GM21390 (cell line): ENCODE results near the gene CARM1.
"Not testable (repeated sequence)": the region's sequence is repeated elsewhere in the genome, so short reads cannot be mapped to it uniquely, and the experiment has no call there.

Experiments used
- ATAC-seq: cut with Tn5 transposase; IDR thresholded peaks from one replicate; pipeline ENCODE4 v1.9.1; 2021; ENCODE audit not compliant: unreplicated experiment

The CARM1 gene

DNA sequence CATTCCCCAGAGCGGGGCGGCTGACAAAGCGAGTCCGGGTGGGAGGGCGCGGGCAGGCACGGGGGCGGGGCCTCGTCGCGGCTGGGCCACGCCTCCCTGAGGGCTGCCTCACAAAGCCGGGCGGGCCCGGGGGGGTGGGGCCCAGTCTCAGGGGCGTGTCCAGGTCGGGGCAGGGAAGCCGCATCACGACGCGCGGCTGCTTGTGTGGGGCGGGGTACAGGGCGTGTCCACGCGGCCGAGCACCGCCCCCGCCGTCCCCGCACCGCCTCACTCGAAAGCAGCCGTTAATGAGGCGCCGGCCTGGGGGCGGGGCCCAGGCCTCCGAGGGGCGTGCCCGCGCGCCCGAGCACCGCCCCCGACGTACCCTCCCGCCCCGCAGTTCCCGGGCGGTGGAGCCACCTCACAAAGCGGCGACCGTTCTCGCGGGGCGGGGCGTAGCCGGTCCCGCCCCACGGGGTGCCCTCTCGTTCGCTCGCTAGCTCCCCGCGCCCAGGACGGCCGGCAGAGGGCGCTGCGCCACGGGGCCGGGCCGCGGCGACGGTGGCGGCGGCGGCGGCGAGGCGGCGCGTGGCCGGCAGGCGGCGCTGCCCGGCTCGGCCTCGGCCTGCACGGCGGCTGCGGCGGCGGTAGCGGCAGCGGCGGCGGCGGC, at the start of gene CARM1:
Gene CARM1, plus strand, starts transcription at position 599 of the 649 bp plus-strand sequence. CDS start 150 bp downstream, outside the sequence.
- peak; percentile 68 for ATAC-seq

DNA sequence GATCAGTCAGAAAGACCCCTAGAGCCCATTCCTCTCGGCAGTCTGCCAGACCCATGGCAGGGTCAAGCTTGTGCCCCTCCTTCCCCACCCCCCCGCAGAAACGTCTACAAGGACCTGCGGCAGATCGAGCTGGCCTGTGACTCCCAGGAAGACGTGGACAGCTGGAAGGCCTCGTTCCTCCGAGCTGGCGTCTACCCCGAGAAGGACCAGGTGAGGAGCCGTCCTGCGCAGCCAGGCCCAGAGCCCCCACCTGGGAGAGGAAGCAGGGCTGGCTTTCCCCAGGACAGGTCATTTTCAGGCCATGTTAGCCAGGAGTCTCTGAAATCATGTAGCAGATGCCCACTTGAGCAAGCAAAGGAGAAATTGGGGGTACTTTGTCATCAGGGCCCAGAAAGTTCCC, 47.7 kb upstream of the CARM1 start:
- ATAC-seq = no peak

DNA sequence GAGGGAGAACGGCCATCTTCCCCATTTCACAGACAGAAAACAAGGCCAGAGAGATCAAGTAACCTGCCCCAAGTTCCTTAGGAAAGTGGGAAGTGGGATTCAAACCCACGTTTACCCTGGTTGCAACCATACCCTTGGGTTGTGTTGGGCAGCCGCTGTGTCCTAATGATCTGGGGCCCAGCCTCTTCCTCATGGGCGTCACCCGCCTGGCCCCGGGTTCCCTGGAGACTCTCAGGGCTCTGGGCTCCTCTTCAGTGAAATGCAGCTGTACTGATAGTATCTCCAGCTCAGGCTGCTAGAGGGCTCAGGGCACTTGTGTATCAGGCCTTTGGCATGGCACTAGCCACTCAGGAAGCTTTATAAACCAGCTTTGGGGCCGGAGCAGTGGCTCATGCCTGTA, 45.1 kb upstream of the CARM1 start:
- no peak for ATAC-seq

DNA sequence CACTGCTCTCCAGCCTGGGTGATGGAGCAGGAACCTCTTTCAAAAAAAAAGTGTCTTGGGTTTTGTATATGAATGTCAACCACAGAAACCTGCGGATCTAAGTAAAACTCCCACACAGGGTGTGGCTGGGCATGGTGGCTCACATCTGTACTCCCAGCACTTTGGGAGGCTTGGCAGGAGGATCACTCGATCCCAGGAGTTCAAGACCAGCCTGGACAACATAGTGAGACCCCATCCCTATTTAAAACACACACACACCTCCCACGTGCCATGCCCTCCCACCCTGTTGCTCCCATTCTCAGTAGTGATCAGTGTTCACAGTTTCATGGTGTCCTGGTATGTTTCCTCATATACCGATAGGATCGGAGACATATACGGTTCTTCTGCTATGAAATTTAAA, 44.5 kb upstream of the CARM1 start:
- no peak for ATAC-seq

DNA sequence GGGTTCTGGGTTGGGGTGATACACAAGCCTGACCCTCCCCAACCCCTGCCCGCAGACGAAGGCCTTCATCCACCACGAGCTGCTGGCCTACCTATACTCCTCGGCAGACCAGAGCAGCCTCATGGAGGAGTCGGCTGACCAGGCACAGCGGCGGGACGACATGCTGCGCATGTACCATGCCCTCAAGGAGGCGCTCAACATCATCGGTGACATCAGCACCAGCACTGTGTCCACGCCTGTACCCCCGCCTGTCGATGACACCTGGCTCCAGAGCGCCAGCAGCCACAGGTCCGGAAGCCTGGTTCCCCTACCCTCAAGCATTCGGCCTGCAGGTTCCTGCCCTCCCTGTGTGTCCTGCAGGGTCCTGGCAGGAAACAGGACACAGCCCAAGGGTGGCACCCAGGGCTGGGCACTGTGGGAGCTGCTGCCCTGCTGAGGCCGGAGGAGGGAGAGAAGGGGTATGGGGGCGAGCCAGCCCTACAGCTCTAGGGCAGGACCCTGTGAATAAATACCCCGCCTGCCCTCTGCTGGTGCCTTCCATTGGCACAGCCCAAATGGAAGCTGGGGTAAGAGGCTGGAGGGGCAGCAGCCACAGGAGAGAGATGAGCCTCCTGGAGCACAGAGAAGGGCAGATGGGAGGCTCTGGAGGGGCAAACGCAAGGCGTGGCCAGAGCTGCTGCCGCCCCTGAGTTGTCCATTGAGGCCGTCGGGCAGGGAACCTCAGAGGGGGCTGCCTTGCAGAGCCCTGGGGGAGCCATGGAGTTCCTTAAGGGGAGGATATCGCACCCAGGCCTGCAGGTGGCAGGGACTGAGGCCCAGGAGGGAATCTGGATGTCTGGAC, 42.2 kb upstream of the CARM1 start:
- ATAC-seq = no peak

DNA sequence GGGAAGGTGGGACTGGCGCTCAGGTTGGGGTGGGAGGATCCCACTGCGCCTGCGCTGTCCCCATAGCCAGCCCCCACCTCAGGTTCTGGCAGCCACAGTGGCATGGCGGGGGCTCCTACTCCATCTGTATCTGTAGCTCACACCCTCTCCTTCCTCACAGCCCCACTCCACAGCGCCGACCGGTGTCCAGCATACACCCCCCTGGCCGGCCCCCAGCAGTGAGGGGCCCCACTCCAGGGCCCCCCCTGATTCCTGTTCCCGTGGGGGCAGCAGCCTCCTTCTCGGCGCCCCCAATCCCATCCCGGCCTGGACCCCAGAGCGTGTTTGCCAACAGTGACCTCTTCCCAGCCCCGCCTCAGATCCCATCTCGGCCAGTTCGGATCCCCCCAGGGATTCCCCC, 41.4 kb upstream of the CARM1 start:
- ATAC-seq = no peak

DNA sequence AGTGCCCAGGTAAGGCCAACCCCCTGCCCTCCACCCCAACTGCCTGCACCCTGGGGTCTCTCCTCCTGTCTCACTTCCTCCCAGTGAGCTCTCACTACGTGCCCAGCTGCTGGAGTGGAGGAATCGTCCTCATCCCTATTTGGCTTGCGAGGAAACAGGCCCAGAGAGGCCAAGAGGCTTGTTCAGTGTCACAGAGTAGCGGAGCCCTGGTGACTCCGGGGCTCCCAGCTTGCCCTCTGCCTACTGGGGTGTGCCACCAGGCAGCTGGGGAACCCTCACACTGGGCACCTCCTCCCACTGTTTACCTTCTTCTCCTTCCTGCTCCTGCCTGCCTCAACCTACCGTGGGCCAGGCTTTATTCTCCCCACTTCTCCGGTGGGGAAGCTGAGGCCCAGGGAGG, 41.0 kb upstream of the CARM1 start:
- ATAC-seq = no peak

DNA sequence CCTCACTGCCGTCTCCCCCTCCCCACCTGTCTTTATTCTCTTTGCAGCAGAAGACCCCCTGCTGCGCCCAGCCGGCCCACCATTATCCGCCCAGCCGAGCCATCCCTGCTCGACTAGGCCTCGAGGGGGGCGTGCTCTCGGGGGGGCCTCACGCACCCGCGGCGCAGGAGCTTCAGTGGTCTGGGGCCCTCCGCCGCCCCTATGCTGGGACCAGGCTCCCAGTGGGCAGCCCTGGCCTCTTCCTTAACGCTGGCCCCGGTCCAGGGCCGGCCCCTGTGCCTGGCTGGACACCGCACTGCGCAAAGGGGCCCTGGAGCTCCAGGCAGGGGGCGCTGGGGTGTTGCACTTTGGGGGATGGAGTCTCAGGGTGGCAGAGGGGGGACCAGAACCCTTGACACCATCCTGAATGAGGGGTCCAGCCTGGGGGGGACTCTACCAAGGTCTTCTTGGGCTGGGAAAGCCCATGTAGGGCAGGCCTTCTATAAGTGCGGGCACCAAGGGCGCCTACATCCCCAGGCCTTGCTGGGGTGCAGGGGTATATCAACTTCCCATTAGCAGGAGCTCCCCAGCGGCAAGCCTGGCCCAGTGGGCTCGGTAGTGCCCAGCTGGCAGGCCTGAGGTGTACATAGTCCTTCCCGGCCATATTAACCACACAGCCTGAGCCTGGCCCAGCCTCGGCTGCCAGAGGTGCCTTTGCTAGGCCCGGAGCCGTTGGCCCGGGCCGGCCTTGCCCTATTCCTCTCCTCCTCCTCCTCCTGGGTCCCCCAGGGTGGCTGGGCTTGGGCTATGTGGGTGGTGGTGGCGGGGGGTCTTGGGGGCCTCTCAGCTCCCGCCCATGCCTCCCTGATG, 40.2 kb upstream of the CARM1 start:
- ATAC-seq = no peak

DNA sequence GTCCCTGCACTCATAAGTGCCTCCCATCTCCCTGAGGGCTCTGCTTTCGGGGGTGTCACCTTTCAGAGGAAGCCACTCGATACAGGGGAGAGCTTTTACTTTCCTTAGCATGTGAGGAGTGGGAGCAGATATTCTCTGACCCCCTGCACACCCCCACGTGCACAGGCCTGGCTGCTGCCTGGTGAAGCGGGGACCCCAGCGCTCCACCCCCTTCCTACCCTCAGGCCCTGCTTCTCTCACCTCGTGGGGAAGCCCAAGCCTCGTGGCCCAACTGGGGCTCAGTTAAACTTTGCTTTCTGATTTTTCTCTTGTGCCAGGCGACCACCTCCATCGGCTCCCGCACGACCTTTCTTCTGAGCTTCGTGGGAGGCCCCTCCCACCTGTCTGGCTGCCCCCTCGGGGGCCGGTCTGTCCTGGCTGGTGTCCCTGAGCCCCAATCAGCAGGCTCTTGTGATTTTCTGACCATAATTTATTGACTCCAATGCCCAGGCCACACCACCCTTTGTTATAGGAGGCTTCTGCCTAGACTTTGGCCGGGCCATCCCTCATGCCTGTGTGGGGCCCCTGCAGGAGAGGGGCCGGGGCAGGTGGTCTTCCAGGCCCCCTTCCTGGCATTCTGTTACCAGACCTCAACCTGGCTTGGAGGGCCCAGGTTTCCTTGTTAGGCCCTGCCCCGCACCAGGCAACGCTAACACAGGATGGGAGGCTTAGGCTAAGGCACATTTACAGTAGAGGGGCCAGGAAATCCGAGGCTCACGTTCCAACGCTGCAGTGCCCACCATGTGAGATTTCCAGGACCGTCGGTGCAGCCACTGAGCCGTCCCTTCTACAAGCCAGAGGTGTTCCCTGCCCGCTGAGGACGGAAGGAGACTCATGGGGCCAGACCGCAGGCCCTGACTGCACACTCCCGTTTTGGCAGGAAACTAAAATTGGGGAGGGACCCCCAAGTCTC, 39.1 kb upstream of the CARM1 start:
- ATAC-seq = no peak

DNA sequence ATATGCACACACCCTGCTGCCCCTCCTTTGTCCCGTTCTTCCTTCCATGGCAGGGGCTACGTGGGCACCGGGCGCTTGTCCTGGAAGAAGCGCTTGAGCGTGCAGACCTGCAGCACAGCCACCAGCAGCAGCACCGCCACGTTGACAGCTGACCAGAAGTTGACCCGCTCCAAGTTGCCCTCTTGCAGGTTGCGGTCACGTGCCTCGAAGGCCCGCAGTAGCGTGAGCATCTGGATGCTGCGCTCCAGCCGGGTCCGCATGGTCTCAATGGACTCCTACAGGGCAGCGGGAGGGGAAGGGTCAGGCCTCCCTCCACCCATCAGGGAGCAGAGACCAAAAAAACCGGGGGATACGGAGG, 38.4 kb upstream of the CARM1 start:
- ATAC-seq = no peak

DNA sequence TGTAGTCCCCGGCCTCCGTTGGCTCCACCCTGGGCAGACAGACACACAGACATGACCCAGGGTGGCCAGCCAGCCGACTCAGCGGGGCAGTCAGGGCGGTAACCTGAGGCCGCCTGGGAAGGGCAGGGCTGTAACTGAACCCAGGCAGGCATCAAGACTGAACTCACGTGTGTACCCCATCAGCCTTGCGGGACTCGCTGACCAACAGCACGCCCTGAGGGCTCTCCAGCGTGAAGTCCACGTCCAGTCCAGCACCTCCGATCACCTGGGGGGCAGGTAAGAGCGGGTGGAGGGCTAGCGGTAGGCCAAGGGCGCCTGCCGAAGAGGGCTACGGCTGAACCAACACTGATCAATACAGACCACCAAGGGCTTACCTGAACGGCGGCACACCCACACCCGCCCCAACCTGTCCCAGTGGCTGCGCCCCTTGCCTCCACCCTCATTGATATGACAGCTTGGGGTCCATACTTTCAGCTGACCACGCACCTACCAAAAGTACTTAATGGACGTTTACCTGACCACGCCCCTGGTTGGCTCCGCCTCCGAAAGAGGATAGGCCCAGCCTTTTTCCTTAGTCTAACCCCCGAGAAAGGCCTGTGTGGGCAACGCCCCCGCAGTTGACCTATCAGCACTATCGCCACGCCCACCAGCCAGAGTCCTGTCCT, 36.1 kb upstream of the CARM1 start:
- no peak for ATAC-seq

DNA sequence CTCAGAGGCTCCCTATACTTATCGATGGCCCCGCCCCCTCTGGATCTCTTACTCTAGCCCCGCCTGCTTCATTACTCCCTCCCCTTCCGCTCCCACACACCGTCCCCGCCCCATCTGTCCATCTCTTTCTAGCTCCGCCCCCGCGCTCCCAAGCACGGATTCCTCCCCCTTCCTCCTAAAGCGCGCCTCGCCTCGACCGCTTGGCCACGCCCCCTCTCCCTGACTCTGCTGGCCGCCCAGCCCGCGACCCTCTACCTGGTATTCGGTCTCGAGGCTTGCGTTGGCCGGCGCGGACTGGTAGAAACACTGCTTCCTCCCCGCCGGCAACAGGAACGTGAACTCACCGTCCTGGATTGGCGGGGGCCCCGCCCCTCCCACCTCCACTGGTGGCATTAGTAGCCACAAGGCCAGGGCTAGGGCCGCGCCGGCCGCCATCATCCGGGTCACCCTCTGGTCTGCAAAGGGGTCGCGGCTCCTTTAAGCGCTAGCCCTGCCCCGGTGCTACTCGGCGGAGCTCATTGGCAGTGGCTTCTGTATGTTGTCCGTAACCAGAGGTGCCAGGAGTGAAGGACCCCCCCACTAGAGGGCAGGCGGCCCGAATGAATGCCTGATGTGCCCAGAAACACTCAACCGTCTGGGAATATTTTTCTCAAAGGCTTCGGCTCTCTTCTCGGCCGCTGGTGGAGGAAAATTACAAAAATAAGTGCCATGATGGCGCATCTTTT, 35.4 kb upstream of the CARM1 start, which contains the start of gene TMED1:
Gene TMED1, minus strand, starts transcription at position 459 of the 725 bp plus-strand sequence. Its CDS starts 21 bp downstream, at position 438.
- peak; percentile 80 for ATAC-seq

DNA sequence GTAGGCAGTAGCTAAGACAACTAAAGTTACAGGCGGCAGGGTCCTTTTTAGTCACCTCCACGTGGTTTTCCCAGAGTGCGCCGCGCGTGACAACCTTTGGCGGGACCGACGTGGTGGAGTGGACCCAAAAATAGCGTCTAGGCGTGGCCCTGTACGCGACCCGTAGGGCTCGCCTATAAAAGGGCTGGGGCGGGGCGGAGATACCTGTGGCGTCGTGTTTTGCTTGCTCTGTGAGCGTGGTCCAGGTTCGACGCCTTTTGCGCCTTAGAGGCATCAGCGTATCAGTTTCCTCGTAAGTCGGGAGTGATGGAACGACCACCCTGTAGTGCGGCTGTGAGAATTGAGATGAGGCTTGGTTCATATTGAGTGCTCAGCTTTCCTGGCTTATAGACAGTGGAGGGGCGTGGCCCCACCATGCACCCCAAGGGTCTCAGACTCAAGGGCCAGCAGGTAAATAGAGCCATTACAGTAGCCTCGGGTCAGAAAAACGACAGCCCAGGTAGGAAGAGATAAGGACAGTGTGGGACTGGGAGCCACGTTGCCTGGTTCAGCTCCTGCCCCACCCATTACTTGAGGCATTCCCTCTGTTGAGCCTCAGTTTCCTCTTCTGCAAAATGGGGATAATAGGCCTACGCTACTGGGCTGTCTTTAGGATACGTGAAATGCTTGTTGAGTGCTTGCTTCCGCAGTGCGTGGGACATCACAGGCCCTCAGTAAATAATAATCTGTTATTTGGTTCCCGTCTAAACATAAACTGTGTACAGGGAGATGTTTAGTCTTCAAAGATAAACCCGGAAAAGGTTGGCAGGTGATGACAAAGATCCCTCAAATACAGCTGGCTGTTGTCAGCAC, 34.6 kb upstream of the CARM1 start:
- ATAC-seq = no peak

DNA sequence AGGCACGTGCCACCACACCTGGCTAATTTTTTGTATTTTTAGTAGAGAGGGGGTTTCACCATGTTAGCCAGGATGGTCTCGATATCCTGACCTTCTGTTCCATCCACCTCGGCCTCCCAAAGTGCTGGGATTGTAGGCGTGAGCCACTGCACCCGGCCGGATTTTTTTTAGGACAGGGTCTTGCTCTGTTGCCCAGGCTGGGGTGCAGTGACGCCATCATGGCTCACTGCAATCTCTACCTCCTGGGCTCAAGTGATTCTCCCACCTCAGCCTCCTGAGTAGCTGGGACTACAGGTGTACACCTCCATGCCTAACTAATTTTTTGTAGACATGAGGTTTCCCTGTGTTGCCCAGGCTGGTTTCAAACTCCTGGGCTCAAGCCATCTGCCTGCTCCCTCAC, 33.7 kb upstream of the CARM1 start:
- not testable (repeated sequence) for ATAC-seq

DNA sequence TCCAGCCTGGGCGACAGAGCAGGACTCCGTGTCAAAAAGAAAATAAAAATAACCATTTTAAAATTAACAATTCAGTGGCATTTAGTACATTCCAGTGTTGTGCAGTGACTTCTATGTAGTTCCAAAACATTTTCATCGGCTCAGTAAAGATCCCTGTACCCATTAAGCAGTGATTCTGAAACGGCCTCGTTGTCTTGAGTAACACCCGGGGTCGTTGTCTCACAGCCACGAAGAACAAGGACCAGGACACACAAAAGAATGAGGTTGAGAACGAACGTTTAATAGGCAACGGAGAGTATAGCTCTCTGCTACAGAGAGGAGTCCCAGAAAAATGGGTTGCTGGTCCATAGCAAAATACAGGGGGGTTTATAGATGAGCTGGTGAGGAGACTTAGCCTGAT, 33.0 kb upstream of the CARM1 start:
- ATAC-seq = no peak

DNA sequence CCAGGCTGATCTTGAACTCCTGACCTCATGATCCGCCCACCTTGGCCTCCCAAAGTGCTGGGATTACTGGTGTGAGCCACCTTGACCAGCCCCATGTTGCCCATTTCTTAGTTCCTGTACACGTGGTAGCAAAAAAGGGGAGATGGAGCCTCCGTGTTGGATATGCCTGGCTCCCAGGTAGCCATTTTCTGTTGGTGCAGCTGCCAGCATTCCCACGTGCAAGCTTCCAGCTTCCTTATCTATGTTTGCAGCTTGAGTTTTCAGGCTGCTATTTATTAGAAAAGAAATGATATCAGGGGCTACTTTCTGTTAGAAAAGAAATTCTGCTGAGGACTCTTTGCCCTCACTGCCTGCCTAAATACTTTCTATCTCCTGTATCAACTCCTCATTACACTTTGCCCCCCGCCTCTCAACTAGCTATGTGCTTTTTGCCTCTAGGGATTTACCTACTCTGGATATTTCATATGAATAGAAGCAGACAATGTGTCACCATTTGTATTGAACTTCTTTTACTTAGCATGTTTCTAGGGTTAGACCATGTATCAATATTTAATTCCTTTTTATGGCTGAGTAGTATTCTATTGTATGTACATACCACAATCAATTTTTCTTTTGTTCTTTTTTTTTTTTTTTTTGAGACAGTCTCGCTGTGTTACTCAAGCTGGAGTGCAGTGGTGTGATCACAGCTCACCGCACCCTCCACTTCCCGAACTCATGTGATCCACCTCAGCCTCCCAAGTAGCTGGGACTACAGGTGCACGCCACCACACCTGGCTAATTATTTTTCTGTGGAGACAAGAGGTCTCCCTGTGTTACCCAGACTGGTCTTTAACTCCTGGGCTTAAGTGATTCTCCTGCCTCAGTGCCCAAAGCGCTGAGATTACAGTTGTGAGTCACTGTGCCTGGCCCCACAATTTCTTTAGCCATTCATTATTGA, 32.0 kb upstream of the CARM1 start:
- ATAC-seq = no peak

DNA sequence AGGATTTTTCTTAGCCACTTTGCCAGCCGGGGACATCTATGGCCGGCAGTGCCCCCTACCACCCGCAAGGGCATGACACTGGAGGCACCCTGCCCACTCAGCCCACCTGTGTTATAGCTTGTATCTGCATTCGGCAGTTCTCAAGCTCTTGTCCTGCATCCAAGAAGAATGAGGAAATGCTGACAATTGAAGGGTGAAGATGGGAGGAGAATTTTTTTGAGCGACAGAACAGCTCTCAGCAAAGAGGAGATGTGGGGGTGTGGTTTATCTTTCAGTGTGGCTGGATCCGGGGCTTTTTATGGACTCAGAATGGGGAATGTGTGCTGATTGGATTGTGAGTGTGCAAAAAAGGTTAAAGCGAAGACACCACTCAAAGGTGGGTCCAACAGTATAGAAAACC, 28.6 kb upstream of the CARM1 start:
- ATAC-seq = no peak
